GM13976 (cell line): ENCODE results near the gene IQCN.

Experiments used
- DNase-seq: peaks from one replicate; pipeline ENCODE4 v3.0.0; 2012; ENCODE audit warnings: low spot score
- CTCF ChIP-seq: IDR thresholded peaks from 2 replicates; pipeline ENCODE4 v1.5.1; 2012; ENCODE audit warnings: borderline replicate concordance, mild to moderate bottlenecking; ENCODE audit not compliant: insufficient read depth; ENCODE audit errors: extremely low read depth, missing control alignments, control extremely low read depth
- in situ Hi-C: fragments of 300-500 bp; cut with MboI; formaldehyde crosslinking; loops from one replicate; pipeline ENCODE4 v1.12.0; 2022; ENCODE audit warnings: low sequenced_read_pairs, mixed read lengths, inconsistent platforms; ENCODE audit not compliant: unreplicated experiment

Gene IQCN

GRCh38 chr19:18281082-18282020 lies 7.1 kb upstream of the IQCN start, which contains the start of gene JUND:
TSS of gene JUND (minus strand) at chr19:18281622. CDS start at chr19:18281484, 138 bp downstream.
- TF ChIP-seq CTCF = no peak
- in situ Hi-C loops = no loop called here

DNA sequence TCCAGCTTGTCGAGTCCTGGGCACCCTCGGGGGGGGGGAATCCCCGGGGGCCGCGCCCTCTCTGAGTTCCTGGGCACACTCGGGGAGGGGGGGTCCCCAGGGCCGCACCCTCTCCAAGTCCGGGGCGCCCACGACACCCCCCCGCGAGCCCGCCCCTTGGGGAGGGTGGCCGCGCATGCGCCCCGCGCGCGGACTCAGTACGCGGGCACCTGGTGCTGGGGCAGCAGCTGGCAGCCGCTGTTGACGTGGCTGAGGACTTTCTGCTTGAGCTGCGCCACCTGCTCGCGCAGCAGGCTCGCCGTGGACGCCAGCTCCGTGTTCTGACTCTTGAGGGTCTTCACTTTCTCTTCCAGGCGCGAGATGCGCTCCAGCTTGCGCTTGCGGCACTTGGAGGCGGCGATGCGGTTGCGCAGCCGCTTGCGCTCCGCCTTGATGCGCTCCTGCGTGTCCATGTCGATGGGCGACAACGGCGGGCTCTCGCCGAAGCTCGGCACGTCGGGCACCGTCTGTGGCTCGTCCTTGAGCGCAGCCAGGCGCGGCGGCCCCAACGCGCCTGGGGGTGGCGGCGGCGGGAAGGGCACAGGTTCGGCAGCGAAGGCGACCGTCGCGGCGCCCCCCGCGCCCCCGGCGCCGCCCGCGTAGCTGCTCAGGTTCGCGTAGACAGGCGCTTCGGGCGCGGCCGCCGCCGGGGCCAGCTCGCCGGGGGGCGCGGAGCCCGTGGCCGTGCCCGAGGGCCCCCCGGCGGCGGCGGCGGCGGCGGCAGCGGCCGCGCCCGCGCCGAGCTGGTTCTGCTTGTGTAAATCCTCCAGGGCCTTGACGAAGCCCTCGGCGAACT lies 6.2 kb upstream of the IQCN start:
- TF ChIP-seq CTCF = no peak
- DNase-seq = peak; percentile 82
- in situ Hi-C loops = no loop called here

More at GRCh38 chr19:18281082-18282020, 7.1 kb upstream of the IQCN start, which contains the start of gene JUND:
- peak; percentile 98 for DNase-seq

DNA sequence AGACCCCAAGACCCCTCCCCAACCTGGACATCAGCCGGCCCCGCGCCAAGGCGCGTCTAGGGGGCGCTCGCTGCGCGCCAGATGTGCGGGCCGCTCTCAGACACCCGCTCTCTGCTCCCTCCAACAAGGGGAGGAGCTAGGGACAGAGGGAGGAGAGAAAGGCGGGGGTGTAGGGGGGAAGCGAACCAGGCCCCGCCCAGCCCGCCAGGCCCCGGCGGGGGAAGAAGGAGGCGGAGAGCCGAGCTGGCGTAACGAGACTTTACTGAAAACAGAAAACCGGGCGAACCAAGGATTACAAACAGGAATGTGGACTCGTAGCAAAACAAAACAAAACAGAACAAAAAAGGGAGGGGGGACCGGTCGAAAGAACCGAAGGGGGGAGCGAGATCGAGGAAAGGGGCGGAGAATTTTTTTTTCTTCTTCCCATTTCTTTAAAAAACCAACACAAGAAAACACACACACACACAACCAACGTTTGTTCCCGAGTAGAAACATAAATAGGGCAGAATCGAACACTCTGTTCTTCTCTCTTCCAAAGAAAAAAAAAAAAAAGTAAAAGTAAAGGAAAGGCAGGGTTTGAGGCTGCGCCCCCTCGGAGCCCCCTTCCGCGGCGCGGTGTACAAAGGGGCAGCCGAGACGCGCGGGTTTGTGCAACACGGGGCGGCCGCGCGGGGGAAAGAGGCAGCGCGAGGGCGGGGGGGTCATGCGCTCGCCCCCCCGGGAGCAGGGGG lies 5.4 kb upstream of the IQCN start:
- in situ Hi-C loops = loop anchor here (5.0 kb wide), 1 partner anchor 48 kb away; no protein-coding TSS in a partner anchor
- peak; percentile 98 for DNase-seq
- TF ChIP-seq CTCF = peak; percentile 82

DNA sequence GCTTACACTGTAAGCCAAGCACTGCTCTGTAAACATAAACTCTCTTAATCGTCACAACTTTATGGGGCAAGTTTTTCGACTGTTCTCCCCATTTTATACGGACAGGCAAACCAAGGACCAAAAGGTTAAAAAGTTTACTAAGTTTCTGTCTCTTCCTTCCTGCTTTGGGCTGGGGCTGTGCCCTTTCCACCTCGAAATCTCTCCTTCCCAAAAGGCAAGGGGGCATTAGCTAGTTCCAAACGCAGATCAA lies 4.9 kb upstream of the IQCN start:
- in situ Hi-C loops = loop anchor here (5.0 kb wide), 1 partner anchor 48 kb away; no protein-coding TSS in a partner anchor
- TF ChIP-seq CTCF = no peak

GRCh38 chr19:18278521-18279265 lies 4.4 kb upstream of the IQCN start:
- no peak for DNase-seq
- in situ Hi-C loops = loop anchor here (5.0 kb wide), 1 partner anchor 49 kb away; no protein-coding TSS in a partner anchor
- peak; percentile 38 for TF ChIP-seq CTCF

More for the DNA sequence above, 4.9 kb upstream of the IQCN start:
- no peak for DNase-seq
